Activated CD4-positive, alpha-beta memory T cell treated with anti-CD3 and anti-CD28 coated beads, Interleukin-2, amount 10 ng/mL, durations not matched to agents 7 days and 5 days (primary cell): ENCODE measurements around the gene CEACAM16. TPM values are rescaled to one million over a fixed set of nuclear protein-coding genes. Genes with fewer than 3 reads are reported as not detected.
A peak's percentile ranks its signal among the peaks of the same experiment; 100 is the strongest.
"Not testable (repeated sequence)": the region's sequence is repeated elsewhere in the genome, so short reads cannot be mapped to it uniquely, and the experiment has no call there.

Experiments used
- CTCF ChIA-PET: fragments of 350-600 bp; sonication (Branson Sonifier 250); formaldehyde crosslinking; loops from one replicate; lab custom pipeline; 2021; ENCODE audit warnings: antibody characterized with exemption, inconsistent platforms; lab: Charles Lee
- POLR2A ChIA-PET: fragments of 350-600 bp; sonication (Branson Sonifier 250); formaldehyde crosslinking; loops from one replicate; lab custom pipeline; 2021; ENCODE audit warnings: antibody characterized with exemption; lab: Charles Lee
- DNase-seq: peaks from one replicate; pipeline ENCODE4 v3.0.0-alpha.2; 2020
- H3K27ac Mint-ChIP-seq: one replicate; pipeline ENCODE4 v1.8.0; 2021; ENCODE audit warnings: mild to moderate bottlenecking, mixed read lengths
- H3K27me3 Mint-ChIP-seq: one replicate; pipeline ENCODE4 v1.8.0; 2021; ENCODE audit warnings: mixed read lengths
- H3K36me3 Mint-ChIP-seq: one replicate; pipeline ENCODE4 v1.8.0; 2021; ENCODE audit warnings: low read depth, mixed read lengths
- H3K4me1 Mint-ChIP-seq: one replicate; pipeline ENCODE4 v1.8.0; 2021; ENCODE audit warnings: mixed read lengths
- H3K4me3 Mint-ChIP-seq: one replicate; pipeline ENCODE4 v1.8.0; 2021; ENCODE audit warnings: mild to moderate bottlenecking, mixed read lengths
- H3K9me3 Mint-ChIP-seq: one replicate; pipeline ENCODE4 v1.8.0; 2021; ENCODE audit warnings: mixed read lengths
- total RNA-seq, 2 experiments: library from RNA; stranded (reverse); gene quantifications; one replicate each; pipeline ENCODE4 v1.2.3, GENCODE V29; 2021

Gene CEACAM16
- total RNA-seq, 2 experiments from 2014 or later = not detected

GRCh38 chr19:44683434-44684210 lies 15.3 kb upstream of the CEACAM16 start:
- Mint-ChIP-seq H3K36me3 (no peaks in the 10 kb centered on the region), H3K4me1 (peaks cover 8% of the 10 kb centered on the region), H3K9me3 (no peaks in the 10 kb centered on the region), H3K4me3 (no peak overlapping the region), H3K27me3 (peaks cover 17% of the 10 kb centered on the region), H3K27ac (no peak overlapping the region)
- DNase-seq = no peak
- CTCF ChIA-PET = no interaction called here
- POLR2A ChIA-PET = no interaction called here

- POLR2A ChIA-PET, DNase-seq, H3K4me3 Mint-ChIP-seq, H3K9me3 Mint-ChIP-seq, H3K27ac Mint-ChIP-seq, CTCF ChIA-PET, H3K36me3 Mint-ChIP-seq: not testable (repeated sequence)
- Mint-ChIP-seq H3K4me1 (peaks cover 12% of the 10 kb centered on the region), H3K27me3 (peaks cover 18% of the 10 kb centered on the region)
These were observed 14.6 kb upstream of the CEACAM16 start for GRCh38 chr19:44684396-44684795.

GRCh38 chr19:44684892-44685863 lies 13.8 kb upstream of the CEACAM16 start:
- CTCF ChIA-PET = interaction anchor here (0.7 kb wide), 2 partner anchors 337 to 983 kb away, joined by 3 to 4 read pairs; partner anchors contain the start of gene GIPR
- no peak for DNase-seq
- no peak overlapping the region for H3K27ac Mint-ChIP-seq
- POLR2A ChIA-PET = no interaction called here
- H3K4me1 Mint-ChIP-seq = peaks cover 20% of the 10 kb centered on the region
- peaks cover 20% of the 10 kb centered on the region for H3K27me3 Mint-ChIP-seq
- no peak overlapping the region for H3K4me3 Mint-ChIP-seq
- H3K36me3 Mint-ChIP-seq = no peaks in the 10 kb centered on the region
- H3K9me3 Mint-ChIP-seq = no peaks in the 10 kb centered on the region

- Mint-ChIP-seq H3K4me1 (peaks cover 20% of the 10 kb centered on the region), H3K4me3 (no peak overlapping the region), H3K36me3 (no peaks in the 10 kb centered on the region), H3K27me3 (peaks cover 20% of the 10 kb centered on the region), H3K27ac (no peak overlapping the region), H3K9me3 (no peaks in the 10 kb centered on the region)
- ChIA-PET CTCF (interaction anchor here (9.1 kb wide), 1 partner anchor 86 kb away, joined by 87 read pairs; no protein-coding TSS in a partner anchor), POLR2A (no interaction called here)
- no peak for DNase-seq
These were observed 13.1 kb upstream of the CEACAM16 start for GRCh38 chr19:44685877-44686276.

GRCh38 chr19:44686896-44687295 lies 12.1 kb upstream of the CEACAM16 start:
- no peak for DNase-seq
- H3K9me3 Mint-ChIP-seq = no peaks in the 10 kb centered on the region
- peaks cover 24% of the 10 kb centered on the region for H3K4me1 Mint-ChIP-seq
- H3K27ac Mint-ChIP-seq = no peak overlapping the region
- peaks cover 20% of the 10 kb centered on the region for H3K27me3 Mint-ChIP-seq
- no peak overlapping the region for H3K4me3 Mint-ChIP-seq
- H3K36me3 Mint-ChIP-seq = no peaks in the 10 kb centered on the region
- ChIA-PET CTCF (interaction anchor here (2.0 to 9.1 kb wide), 2 partner anchors 37 to 85 kb away, joined by 6 to 87 read pairs; no protein-coding TSS in a partner anchor), POLR2A (no interaction called here)

GRCh38 chr19:44687888-44688287 lies 11.1 kb upstream of the CEACAM16 start:
- Mint-ChIP-seq H3K9me3 (no peaks in the 10 kb centered on the region), H3K27ac (no peak overlapping the region), H3K36me3 (no peaks in the 10 kb centered on the region), H3K27me3 (peaks cover 24% of the 10 kb centered on the region), H3K4me1 (peaks cover 34% of the 10 kb centered on the region), H3K4me3 (no peak overlapping the region)
- no peak for DNase-seq
- POLR2A ChIA-PET = interaction anchor here (2.4 kb wide), 1 partner anchor 36 kb away, joined by 8 read pairs; no protein-coding TSS in a partner anchor
- CTCF ChIA-PET = interaction anchor here (2.0 to 9.1 kb wide), 2 partner anchors 36 to 84 kb away, joined by 6 to 87 read pairs; no protein-coding TSS in a partner anchor

GRCh38 chr19:44689290-44690130 lies 9.4 kb upstream of the CEACAM16 start:
- Mint-ChIP-seq H3K9me3 (no peaks in the 10 kb centered on the region), H3K27ac (no peak overlapping the region)
- POLR2A ChIA-PET = interaction anchor here (1.4 to 2.4 kb wide), 3 partner anchors 33 to 81 kb away, joined by 4 to 8 read pairs (median 5); no protein-coding TSS in a partner anchor

GRCh38 chr19:44690131-44690440 lies 8.9 kb upstream of the CEACAM16 start:
- Mint-ChIP-seq H3K27ac (no peak overlapping the region), H3K4me1 (peaks cover 35% of the 10 kb centered on the region), H3K4me3 (no peak overlapping the region), H3K36me3 (no peaks in the 10 kb centered on the region), H3K9me3 (no peaks in the 10 kb centered on the region), H3K27me3 (peaks cover 26% of the 10 kb centered on the region)
- ChIA-PET CTCF (interaction anchor here (0.9 to 9.1 kb wide), 10 partner anchors 8 to 154 kb away, joined by 3 to 87 read pairs (median 5); no protein-coding TSS in a partner anchor), POLR2A (interaction anchor here (1.4 to 2.4 kb wide), 3 partner anchors 32 to 81 kb away, joined by 4 to 8 read pairs (median 5); no protein-coding TSS in a partner anchor)
- DNase-seq = no peak

More at GRCh38 chr19:44689290-44690130, 9.4 kb upstream of the CEACAM16 start:
- DNase-seq = peak; percentile 77
- Mint-ChIP-seq H3K4me3 (no peak overlapping the region), H3K4me1 (peaks cover 38% of the 10 kb centered on the region), H3K27me3 (peaks cover 29% of the 10 kb centered on the region), H3K36me3 (no peaks in the 10 kb centered on the region)
- CTCF ChIA-PET = interaction anchor here (0.6 to 9.1 kb wide), 16 partner anchors 7 to 200 kb away, joined by 3 to 87 read pairs (median 4); no protein-coding TSS in a partner anchor

- Mint-ChIP-seq H3K27me3 (peaks cover 19% of the 10 kb centered on the region), H3K4me3 (peak overlapping the region; percentile 57), H3K4me1 (peaks cover 33% of the 10 kb centered on the region), H3K36me3 (no peaks in the 10 kb centered on the region), H3K9me3 (no peaks in the 10 kb centered on the region), H3K27ac (peak overlapping the region; percentile 62)
- ChIA-PET POLR2A (interaction anchor here (1.1 to 2.2 kb wide), 4 partner anchors 32 to 78 kb away, joined by 3 to 12 read pairs (median 7); no protein-coding TSS in a partner anchor), CTCF (interaction anchor here (4.9 to 9.1 kb wide), 2 partner anchors 31 to 79 kb away, joined by 52 to 87 read pairs; no protein-coding TSS in a partner anchor)
- DNase-seq = no peak
These were observed 6.6 kb upstream of the CEACAM16 start for GRCh38 chr19:44692379-44692721.

GRCh38 chr19:44694184-44694579 lies 4.8 kb upstream of the CEACAM16 start:
- ChIA-PET POLR2A (no interaction called here), CTCF (interaction anchor here (0.8 to 9.1 kb wide), 5 partner anchors 30 to 123 kb away, joined by 3 to 87 read pairs (median 3); no protein-coding TSS in a partner anchor)
- H3K4me3 Mint-ChIP-seq = no peak overlapping the region
- H3K9me3 Mint-ChIP-seq = no peaks in the 10 kb centered on the region
- H3K27me3 Mint-ChIP-seq = peaks cover 11% of the 10 kb centered on the region
- H3K4me1 Mint-ChIP-seq = peaks cover 31% of the 10 kb centered on the region
- no peak overlapping the region for H3K27ac Mint-ChIP-seq
- peak; percentile 45 for DNase-seq
- no peaks in the 10 kb centered on the region for H3K36me3 Mint-ChIP-seq

- Mint-ChIP-seq H3K27me3 (peaks cover 9% of the 10 kb centered on the region), H3K9me3 (no peaks in the 10 kb centered on the region), H3K4me3 (no peak overlapping the region), H3K4me1 (peaks cover 14% of the 10 kb centered on the region), H3K36me3 (no peaks in the 10 kb centered on the region), H3K27ac (no peak overlapping the region)
- ChIA-PET CTCF (no interaction called here), POLR2A (no interaction called here)
- no peak for DNase-seq
These were observed 1.8 kb upstream of the CEACAM16 start for GRCh38 chr19:44696939-44697669.
